ENCODE measurements around the gene HESX1. TPM values are rescaled to one million over a fixed set of nuclear protein-coding genes. Genes with fewer than 3 reads are reported as not detected.

Gene HESX1
- total RNA-seq (2022; extraction: Qiagen RNA extraction; ENCODE audit: low read depth) = 0.09 to 0.27 TPM (median 0.25 TPM) in 5 replicates

DNA sequence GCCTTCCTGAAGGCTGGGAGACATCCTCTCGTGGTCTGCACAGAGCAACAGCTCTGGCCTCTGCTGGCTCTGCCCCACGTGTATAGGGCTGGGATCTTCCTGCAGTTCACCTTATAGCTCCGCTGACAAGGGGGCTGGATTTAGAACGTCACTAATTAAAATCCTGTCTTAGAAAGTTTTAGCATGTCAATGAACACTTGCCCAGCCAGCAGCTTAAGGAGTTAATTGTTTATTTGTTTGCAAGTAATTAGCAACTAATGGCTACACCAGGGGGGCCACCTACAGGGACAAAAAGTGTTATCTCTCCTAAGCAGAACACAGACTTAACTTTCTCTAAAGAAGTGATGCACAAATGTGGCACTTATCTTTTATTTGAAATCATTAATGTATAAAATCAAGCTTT, at the start of gene HESX1:
Gene HESX1, minus strand, starts transcription at position 84 of the 403 bp plus-strand sequence. Its CDS starts 60 bp downstream, at position 24.

DNA sequence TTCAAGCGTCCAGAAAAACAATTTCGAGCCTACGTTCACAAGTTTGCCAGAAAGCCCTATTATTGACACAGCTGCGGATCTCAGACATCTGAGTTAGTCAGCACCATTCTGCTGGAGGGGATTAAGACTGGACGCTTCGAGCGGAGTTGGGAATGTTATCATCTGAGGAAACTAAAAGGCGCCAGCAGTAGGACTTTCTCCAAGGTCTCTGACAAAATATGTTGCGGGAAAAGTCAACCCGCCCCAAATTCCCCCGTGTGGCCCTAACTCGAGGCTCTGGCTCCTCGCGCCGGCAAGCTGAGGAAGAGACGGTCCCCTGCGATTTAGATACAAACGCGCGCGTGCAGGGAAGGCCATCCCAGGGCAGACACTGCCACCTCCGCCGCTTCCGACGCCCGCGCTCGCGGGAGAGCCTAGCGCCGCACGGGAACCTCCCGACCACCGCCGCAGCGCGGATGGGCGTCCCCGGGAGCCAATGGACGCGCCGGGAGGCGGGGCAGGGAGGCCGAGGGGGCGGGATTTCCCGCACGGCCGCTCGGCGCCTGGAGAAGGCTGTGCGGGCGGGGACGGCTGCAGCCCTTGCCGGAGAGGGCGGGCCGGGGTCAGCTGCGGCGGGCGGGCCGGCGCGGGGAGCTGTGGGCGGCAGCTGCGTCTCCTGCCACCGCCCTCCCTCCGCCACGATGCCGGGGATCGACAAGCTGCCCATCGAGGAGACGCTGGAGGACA, 27.6 kb upstream of the HESX1 start, which contains the start of gene APPL1:
Gene APPL1, plus strand, starts transcription at position 526 of the 726 bp plus-strand sequence. Its CDS starts 155 bp downstream, at position 681.

DNA sequence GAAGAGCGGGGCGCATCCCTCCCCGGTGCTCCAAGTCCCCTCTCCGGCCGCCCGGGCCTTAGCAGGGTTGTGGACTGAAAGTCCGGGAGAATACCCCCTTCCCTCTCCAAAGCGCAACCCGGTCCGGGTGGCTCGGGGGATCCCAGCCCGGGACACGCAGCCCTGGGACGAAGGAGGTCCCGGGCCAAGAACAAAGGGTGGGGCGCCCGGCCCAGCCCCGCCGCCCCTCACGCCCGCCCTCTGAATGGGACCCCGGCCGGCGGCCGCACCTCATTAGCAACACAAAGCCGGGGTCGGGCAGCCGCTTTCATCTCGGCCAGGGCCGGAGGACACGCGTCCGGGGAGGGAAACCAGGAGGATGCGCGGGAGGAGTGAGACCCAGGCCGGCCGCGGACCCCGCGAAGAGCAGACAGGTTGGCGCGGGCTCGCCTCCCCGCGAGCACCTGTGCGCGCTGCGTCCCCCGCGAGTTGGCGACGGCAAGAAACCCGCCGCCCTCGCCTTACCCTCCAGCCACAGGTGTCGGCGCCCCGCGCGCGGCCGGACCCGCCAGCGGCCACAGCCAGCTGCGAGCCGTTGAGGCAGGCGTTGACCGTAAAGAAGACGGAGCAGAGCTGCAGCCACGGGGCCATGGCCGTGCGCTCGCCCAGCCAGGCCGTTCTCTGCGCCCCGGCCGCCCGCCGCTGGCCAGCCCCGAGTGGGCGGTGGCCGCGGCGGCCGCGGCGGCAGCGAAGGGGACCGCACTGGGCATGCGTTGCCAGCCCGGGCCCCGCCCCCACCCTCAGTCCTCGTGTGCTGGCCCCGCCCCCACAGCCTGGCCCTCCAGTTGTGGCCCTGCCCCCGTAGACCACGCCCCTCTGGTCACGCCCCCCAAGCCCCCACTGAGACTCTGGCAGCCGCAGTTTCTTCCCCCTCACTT, 34.9 kb downstream of the HESX1 start, which contains the start of gene IL17RD:
Gene IL17RD, minus strand, starts transcription at position 697 of the 917 bp plus-strand sequence. Its CDS starts 67 bp downstream, at position 630.

Other genes starting within 250 kb of the HESX1 start
- 0.45 to 0.64 TPM (median 0.52 TPM) in 5 replicates for gene SPATA12, start 139.3 kb downstream of the HESX1 start, total RNA-seq (2022; extraction: Qiagen RNA extraction; ENCODE audit: low read depth)
- 0.56 to 1.7 TPM (median 0.95 TPM) in 5 replicates for gene IL17RD, start 34.6 kb downstream of the HESX1 start, total RNA-seq (2022; extraction: Qiagen RNA extraction; ENCODE audit: low read depth)
- gene APPL1, start 27.8 kb upstream of the HESX1 start, total RNA-seq (2022; extraction: Qiagen RNA extraction; ENCODE audit: low read depth) = 14.8 to 22.5 TPM (median 19.9 TPM) in 5 replicates
- not detected in 5 replicates for gene ASB14, start 92.7 kb upstream of the HESX1 start, total RNA-seq (2022; extraction: Qiagen RNA extraction; ENCODE audit: low read depth)

All from A549 treated with DMSO at 1 μM for 4 hours (cell line).